HCT116 (cell line): ENCODE results near the gene SYF2. TPM values are rescaled to one million over a fixed set of nuclear protein-coding genes. Genes with fewer than 3 reads are reported as not detected.

Experiments
- ATAC-seq: fragments of 200-7000 bp; cut with Tn5 transposase; 2 replicates; pipeline ENCODE4 v1.9.1; 2020; ENCODE audit warnings: mild to moderate bottlenecking, moderate library complexity
- BruUV-seq: library from RNA; stranded (reverse); fragments of 400-500 nt; replicated peaks from 2 replicates; lab custom pipeline; 2021; lab: Mats Ljungman, UMichigan
- CTCF ChIA-PET: fragments of 300-600 bp; sonication (Branson Sonifier 250); formaldehyde crosslinking; loops from one replicate; lab custom pipeline; 2021; ENCODE audit warnings: antibody characterized with exemption; lab: Charles Lee
- POLR2A ChIA-PET: fragments of 300-600, 350-600 bp; sonication (Branson Sonifier 250); formaldehyde crosslinking; loops from one replicate; lab custom pipeline; 2021; ENCODE audit warnings: antibody characterized with exemption; lab: Charles Lee
- RAD21 ChIA-PET, 2 experiments: fragments of 300-600 bp; sonication (Branson Sonifier 250); formaldehyde crosslinking; loops; one replicate each; lab custom pipeline; 2023; ENCODE audit warnings: low total read pairs in 2 of 2; ENCODE audit not compliant: uncharacterized antibody in 2 of 2, unreplicated experiment in 2 of 2, low non-redundant PET in 1 of 2; lab: Charles Lee
- DNase-seq: peaks from one replicate; pipeline ENCODE4 v3.0.0-alpha.2; 2010; ENCODE audit warnings: low read depth, low spot score
- H2AFZ ChIP-seq: fragments of 200-600 bp; shearing (Covaris generic), sonication (generic); 2 replicates; pipeline ENCODE4 v1.6.1; 2017; ENCODE audit warnings: low read depth, mixed run types, mixed read lengths, antibody characterized with exemption, low read length; ENCODE audit not compliant: poor library complexity, severe bottlenecking
- H3K27ac ChIP-seq: 2 replicates; pipeline ENCODE4 v1.5.1; 2012; ENCODE audit warnings: low read depth, low read length
- H3K27me3 ChIP-seq: fragments of 200-600 bp; sonication (generic); 2 replicates; pipeline ENCODE4 v1.6.1; 2016; ENCODE audit warnings: mixed run types, low read length, mixed read lengths; ENCODE audit not compliant: insufficient read depth
- H3K36me3 ChIP-seq, 2 experiments: fragments of 200-500 bp in 1 of 2; fragments of 200-600 bp in 1 of 2; sonication (Bioruptor generic) in 1 of 2; sonication (generic) in 1 of 2; 2 replicates each; pipeline versions ENCODE4 v1.5.1 to v1.6.1; 2014 to 2016; ENCODE audit warnings: low read length in 2 of 2, inconsistent platforms in 1 of 2, mixed read lengths in 1 of 2, mixed run types in 1 of 2; ENCODE audit not compliant: insufficient read depth in 2 of 2, control insufficient read depth in 1 of 2
- H3K4me1 ChIP-seq, 2 experiments: fragments of 200-600 bp in 1 of 2; sonication (generic) in 1 of 2; 2 replicates each; pipeline versions ENCODE4 v1.5.1 to v1.6.1; 2012 to 2017; ENCODE audit warnings: low read length in 2 of 2, inconsistent platforms in 1 of 2, mild to moderate bottlenecking in 1 of 2, mixed read lengths in 1 of 2, mixed run types in 1 of 2, moderate library complexity in 1 of 2; ENCODE audit not compliant: insufficient read depth in 2 of 2, control insufficient read depth in 1 of 2
- H3K4me2 ChIP-seq: fragments of 200-600 bp; sonication (generic); 2 replicates; pipeline ENCODE4 v1.6.1; 2017; ENCODE audit warnings: mixed run types, low read length, mixed read lengths
- H3K4me3 ChIP-seq, 2 experiments: fragments of 200-600 bp in 1 of 2; sonication (generic) in 1 of 2; replicated peaks in 1 of 2; 2 replicates each; pipeline ENCODE4 v1.5.1; 2011 to 2016; ENCODE audit warnings: low read length in 2 of 2, control low read depth in 1 of 2, low read depth in 1 of 2, mild to moderate bottlenecking in 1 of 2, mixed read lengths in 1 of 2, mixed run types in 1 of 2
- H3K79me2 ChIP-seq: fragments of 200-600 bp; sonication (generic); 2 replicates; pipeline ENCODE4 v1.6.1; 2017; ENCODE audit warnings: mild to moderate bottlenecking, mixed run types, low read length, moderate library complexity, mixed read lengths; ENCODE audit not compliant: insufficient read depth
- H3K9ac ChIP-seq: fragments of 200-600 bp; sonication (generic); 2 replicates; pipeline ENCODE4 v1.6.1; 2016; ENCODE audit warnings: low read length, mixed read lengths
- H3K9me2 ChIP-seq: fragments of 200-600 bp; sonication (generic), shearing (Covaris generic); 2 replicates; pipeline ENCODE4 v1.6.1; 2017; ENCODE audit warnings: mixed run types, mild to moderate bottlenecking, moderate library complexity; ENCODE audit not compliant: insufficient read depth
- H3K9me3 ChIP-seq, 2 experiments: fragments of 200-500 bp in 1 of 2; fragments of 200-600 bp in 1 of 2; sonication (Bioruptor generic) in 1 of 2; sonication (generic) in 1 of 2; 2 replicates each; pipeline ENCODE4 v1.6.1; 2014 to 2017; ENCODE audit warnings: low read length in 2 of 2, mixed read lengths in 2 of 2, inconsistent platforms in 1 of 2, low read depth in 1 of 2, mild to moderate bottlenecking in 1 of 2, mixed run types in 1 of 2, moderate library complexity in 1 of 2; ENCODE audit not compliant: control insufficient read depth in 1 of 2, insufficient read depth in 1 of 2
- H4K20me1 ChIP-seq: fragments of 200-600 bp; sonication (generic), shearing (Covaris generic); 2 replicates; pipeline ENCODE4 v1.6.1; 2017; ENCODE audit warnings: mixed run types, mild to moderate bottlenecking, moderate library complexity; ENCODE audit not compliant: insufficient read depth
- ELF1 ChIP-seq: IDR thresholded peaks from 2 replicates; pipeline ENCODE4 v1.6.1; 2012; ENCODE audit warnings: low read depth, borderline replicate concordance
- POLR2A ChIP-seq: IDR thresholded peaks from 2 replicates; pipeline ENCODE4 v1.7.0; 2011; ENCODE audit warnings: borderline replicate concordance; ENCODE audit not compliant: insufficient read depth, insufficient read length; ENCODE audit errors: extremely low read depth
- SIN3A ChIP-seq: IDR thresholded peaks from 2 replicates; pipeline ENCODE4 v1.6.1; 2012; ENCODE audit warnings: low read depth
- SP1 ChIP-seq: IDR thresholded peaks from 2 replicates; pipeline ENCODE4 v1.6.1; 2012; ENCODE audit warnings: low read depth
- YY1 ChIP-seq: IDR thresholded peaks from 2 replicates; pipeline ENCODE4 v1.6.1; 2011; ENCODE audit warnings: low read length, low read depth, moderate library complexity, mild to moderate bottlenecking; ENCODE audit not compliant: insufficient replicate concordance; ENCODE audit errors: extremely low read depth
- ZFX ChIP-seq: fragments of 450-650 bp; IDR thresholded peaks from 2 replicates; pipeline ENCODE4 v1.6.1; 2017
- intact Hi-C: fragments of 100-400 bp; cut with micrococcal nuclease; formaldehyde crosslinking; loops from 2 replicates; pipeline ENCODE4 v1.10.0; 2022
- total RNA-seq: library from RNA; stranded (reverse); gene quantifications from one replicate; pipeline ENCODE4 v1.2.1, GENCODE V29; 2021; ENCODE audit not compliant: unreplicated experiment
- TF ChIP-seq, protein P1 (sequence below), 3 experiments: fragments of 200-600 bp in 1 of 3; sonication (generic) in 1 of 3; IDR thresholded peaks in 2 of 3; conservative IDR thresholded peaks in 1 of 3; 2 replicates each; pipeline ENCODE4 v1.5.1; 2012 to 2017; ENCODE audit warnings: low read depth in 2 of 3, low read length in 2 of 3, antibody characterized with exemption in 1 of 3, borderline replicate concordance in 1 of 3, control low read depth in 1 of 3, mild to moderate bottlenecking in 1 of 3, mixed read lengths in 1 of 3, mixed run types in 1 of 3, moderate library complexity in 1 of 3; ENCODE audit not compliant: insufficient read depth in 1 of 3

SYF2 gene
- total RNA-seq, 1 experiment from 2014 or later = 40.4 TPM

GRCh38 chr1:25217015-25217414 lies 15.3 kb downstream of the SYF2 start:
- intact Hi-C loops = no loop called here
- no peak for ATAC-seq
- H3K9ac ChIP-seq = no peak overlapping the region
- H3K36me3 ChIP-seq = peaks cover 3 to 8% of the 10 kb centered on the region in 2 experiments; a peak in 2 of 4 replicates
- H3K79me2 ChIP-seq = no peaks in the 10 kb centered on the region
- DNase-seq = no peak
- BruUV-seq = no TSS peak
- RAD21 ChIA-PET = no interaction called here
- no peak overlapping the region for H3K4me3 ChIP-seq
- no peak overlapping the region for H3K27ac ChIP-seq
- TF ChIP-seq, protein P1, sequence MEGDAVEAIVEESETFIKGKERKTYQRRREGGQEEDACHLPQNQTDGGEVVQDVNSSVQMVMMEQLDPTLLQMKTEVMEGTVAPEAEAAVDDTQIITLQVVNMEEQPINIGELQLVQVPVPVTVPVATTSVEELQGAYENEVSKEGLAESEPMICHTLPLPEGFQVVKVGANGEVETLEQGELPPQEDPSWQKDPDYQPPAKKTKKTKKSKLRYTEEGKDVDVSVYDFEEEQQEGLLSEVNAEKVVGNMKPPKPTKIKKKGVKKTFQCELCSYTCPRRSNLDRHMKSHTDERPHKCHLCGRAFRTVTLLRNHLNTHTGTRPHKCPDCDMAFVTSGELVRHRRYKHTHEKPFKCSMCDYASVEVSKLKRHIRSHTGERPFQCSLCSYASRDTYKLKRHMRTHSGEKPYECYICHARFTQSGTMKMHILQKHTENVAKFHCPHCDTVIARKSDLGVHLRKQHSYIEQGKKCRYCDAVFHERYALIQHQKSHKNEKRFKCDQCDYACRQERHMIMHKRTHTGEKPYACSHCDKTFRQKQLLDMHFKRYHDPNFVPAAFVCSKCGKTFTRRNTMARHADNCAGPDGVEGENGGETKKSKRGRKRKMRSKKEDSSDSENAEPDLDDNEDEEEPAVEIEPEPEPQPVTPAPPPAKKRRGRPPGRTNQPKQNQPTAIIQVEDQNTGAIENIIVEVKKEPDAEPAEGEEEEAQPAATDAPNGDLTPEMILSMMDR (IDR thresholded peaks at IDR 0.05 in 2 of 3, conservative IDR thresholded peaks at IDR 0.05 in 1 of 3; ENCODE audit: borderline replicate concordance in 1 of 3, insufficient read depth in 1 of 3, low read depth in 2 of 3, low read length in 2 of 3) = no peak
- TF ChIP-seq ELF1 (no peak), SP1 (no peak), YY1 (no peak), SIN3A (no peak), POLR2A (no peak)
- no peaks in the 10 kb centered on the region for H3K27me3 ChIP-seq
- CTCF ChIA-PET = no interaction called here
- H4K20me1 ChIP-seq = no peaks in the 10 kb centered on the region
- H3K4me2 ChIP-seq = no peak overlapping the region
- H3K9me2 ChIP-seq = no peaks in the 10 kb centered on the region
- peaks cover 0 to 23% of the 10 kb centered on the region in 2 experiments; a peak in 3 of 4 replicates for H3K4me1 ChIP-seq
- no peaks in the 10 kb centered on the region for H3K9me3 ChIP-seq
- POLR2A ChIA-PET = no interaction called here
- H2AFZ ChIP-seq = no peak overlapping the region

GRCh38 chr1:25216123-25216522 lies 16.2 kb downstream of the SYF2 start:
- ChIA-PET RAD21 (no interaction called here), POLR2A (no interaction called here), CTCF (no interaction called here)
- Histone ChIP-seq H3K4me2 (no peak overlapping the region), H3K36me3 (peaks cover 0 to under 1% of the 10 kb centered on the region in 2 experiments; a peak in 1 of 4 replicates), H3K79me2 (no peaks in the 10 kb centered on the region), H4K20me1 (no peaks in the 10 kb centered on the region), H3K9me3 (no peaks in the 10 kb centered on the region), H3K9me2 (no peaks in the 10 kb centered on the region), H3K27ac (no peak overlapping the region), H3K4me3 (no peak overlapping the region), H2AFZ (no peak overlapping the region), H3K27me3 (no peaks in the 10 kb centered on the region), H3K9ac (no peak overlapping the region), H3K4me1 (peaks cover 0 to 17% of the 10 kb centered on the region in 2 experiments; a peak in 3 of 4 replicates)
- no peak for TF ChIP-seq ZFX
- intact Hi-C loops = no loop called here
- BruUV-seq = no TSS peak
- ATAC-seq (no peak), DNase-seq (no peak)
